Measurements from ENCODE around the gene SNX5. TPM values are rescaled to one million over a fixed set of nuclear protein-coding genes. Genes with fewer than 3 reads are reported as not detected.

Gene SNX5
- total and polyA plus RNA-seq, 9 of the 15 experiments (the other 6 are each of a cell fraction or from before 2014, with no cell fraction given) = 53.5 to 276 (median 160) TPM

- no peak for TF ChIP-seq MGA (IDR thresholded peaks at IDR 0.05)
- TF ChIP-seq POLR3A (IDR thresholded peaks at IDR 0.05; ENCODE audit: borderline replicate concordance, extremely low read depth, insufficient read depth, insufficient read length) = no peak
- TF ChIP-seq SMARCB1 (IDR thresholded peaks at IDR 0.05; ENCODE audit: insufficient read length, low read depth) = no peak
- no peak for TF ChIP-seq RNF2 (IDR thresholded peaks at IDR 0.05)
- no peak for TF ChIP-seq MEIS2 (IDR thresholded peaks at IDR 0.05; ENCODE audit: partially characterized antibody)
- no peak for TF ChIP-seq ZBTB17 (CRISPR knock-in tag; IDR thresholded peaks at IDR 0.05)
- no peak for TF ChIP-seq DLX4 (CRISPR knock-in tag; IDR thresholded peaks at IDR 0.05)
- no peak for TF ChIP-seq THRB (CRISPR knock-in tag; conservative IDR thresholded peaks at IDR 0.05)
- TF ChIP-seq TCF7L2 (IDR thresholded peaks at IDR 0.05; ENCODE audit: low read depth, low read length) = no peak
- TF ChIP-seq KAT8 (IDR thresholded peaks at IDR 0.05; ENCODE audit: low read depth) = no peak
- no peak for TF ChIP-seq ZNF592 (IDR thresholded peaks at IDR 0.05)
Measured at GRCh38 chr20:17987988-17988387, 19.4 kb upstream of the SNX5 start (continued).

Data from K562 (cell line).